Activated CD4-positive, CD25-positive, alpha-beta regulatory T cell (primary cell): ENCODE results near the gene AGRP.

Experiments
- DNase-seq, 4 experiments: peaks; one replicate each; lab custom pipeline; 2025; lab: John Stamatoyannopoulos, UW

Gene AGRP

GRCh38 chr16:67445441-67445912 is 37.9 kb downstream of the AGRP start:
- no peak for DNase-seq

DNA sequence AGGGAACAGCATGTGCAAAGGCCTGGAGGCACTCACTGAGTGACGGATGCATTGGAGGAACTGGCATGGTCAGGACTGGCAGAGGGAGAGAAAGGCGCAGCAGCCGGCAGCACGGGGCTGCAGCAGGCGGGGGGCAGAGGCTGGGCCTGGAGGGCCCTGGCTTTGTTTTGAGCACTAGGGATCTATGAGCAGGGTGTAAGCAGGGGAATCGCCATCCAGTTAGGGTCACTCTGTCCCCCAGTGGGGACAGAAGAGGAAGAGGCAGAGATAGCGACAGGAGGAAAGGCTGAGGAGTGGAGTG is 38.3 kb downstream of the AGRP start:
- DNase-seq = no peak

- DNase-seq = no peak
Measured at GRCh38 chr16:67444259-67445125, 38.9 kb downstream of the AGRP start.

DNA sequence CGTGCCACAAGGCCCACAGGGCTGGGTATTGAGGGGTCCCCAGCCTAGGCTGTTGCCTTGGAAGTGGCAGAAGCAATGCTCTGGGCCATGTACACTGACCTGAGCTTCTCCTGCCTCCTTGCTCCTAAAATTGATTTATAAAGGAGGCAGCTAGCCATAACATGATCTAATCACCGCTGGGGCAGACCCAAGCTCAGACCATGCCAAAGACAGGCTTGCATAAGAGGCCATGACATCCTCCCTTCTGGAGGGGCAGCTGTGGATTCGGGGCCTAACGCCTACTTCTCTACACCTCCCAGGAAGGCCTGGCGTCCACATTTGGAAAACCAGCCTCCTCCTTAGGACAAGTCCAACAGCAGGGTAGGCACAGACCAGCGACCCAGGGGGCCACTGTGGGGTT is 40.1 kb downstream of the AGRP start:
- DNase-seq = no peak

GRCh38 chr16:67442581-67443255 is 40.6 kb downstream of the AGRP start:
- DNase-seq = no peak

- DNase-seq = no peak
Measured at GRCh38 chr16:67441907-67442306, 41.4 kb downstream of the AGRP start.

- DNase-seq = no peak
Measured at GRCh38 chr16:67441271-67441753, 42.0 kb downstream of the AGRP start.

DNA sequence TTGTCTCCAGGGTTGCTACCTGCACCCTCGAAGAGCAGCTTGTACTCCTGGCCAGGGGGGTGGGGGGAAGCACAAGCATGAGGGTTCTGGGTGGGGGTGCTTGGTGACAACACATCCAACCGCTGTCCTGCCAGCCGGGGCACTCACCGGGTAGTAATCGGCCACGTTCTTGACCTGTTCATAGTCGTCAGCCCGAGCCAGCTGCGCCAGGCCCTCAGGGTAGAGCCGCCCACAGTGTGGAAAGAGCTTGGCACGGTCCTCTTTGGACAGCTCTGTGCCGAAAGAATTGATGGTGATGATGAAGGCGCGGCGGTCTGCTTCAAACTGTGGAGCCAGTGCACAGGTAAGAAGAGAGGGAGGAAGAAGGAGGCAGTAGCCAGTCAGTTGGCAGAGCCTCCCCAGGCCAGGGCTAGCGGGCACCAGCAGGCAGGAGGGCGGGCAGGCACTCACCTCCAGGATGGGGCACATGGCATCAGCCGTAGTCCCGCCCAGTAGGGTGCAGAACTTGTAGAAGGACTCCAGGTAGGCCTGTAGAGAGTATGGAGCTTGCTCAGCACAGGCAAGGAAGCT is 44.4 kb downstream of the AGRP start:
- no peak for DNase-seq

DNA sequence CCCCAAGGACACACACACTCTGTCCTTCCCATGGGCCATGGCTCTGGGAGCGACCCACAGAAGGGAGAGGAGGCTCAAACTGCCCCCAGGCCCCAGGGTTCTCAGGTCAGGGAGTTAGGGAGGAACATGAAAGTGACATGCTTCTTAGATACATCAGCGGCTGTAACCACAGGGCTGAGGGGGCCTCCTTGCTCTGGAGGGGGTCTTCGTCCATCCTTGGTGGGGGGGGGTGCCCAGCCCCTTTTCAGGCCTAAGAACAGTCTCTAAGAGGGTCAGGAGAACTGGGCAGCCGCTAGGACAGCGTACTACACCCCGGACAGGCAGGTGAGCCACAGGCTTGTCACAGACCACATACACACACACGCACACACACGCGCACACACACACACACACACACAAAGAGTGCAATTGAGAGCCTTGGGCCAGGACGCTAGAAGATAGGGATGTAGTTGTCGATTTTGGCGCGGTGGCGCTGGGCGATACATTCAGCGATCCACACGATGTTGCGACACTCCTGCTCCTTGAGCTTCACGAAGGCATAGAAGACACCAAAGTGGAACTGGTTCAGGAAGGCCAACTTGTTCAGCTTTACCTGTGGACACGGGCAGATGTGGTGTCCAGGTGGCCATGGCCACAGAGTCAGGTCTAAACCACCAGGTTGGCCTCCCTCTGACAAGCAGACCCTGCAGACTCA is 45.1 kb downstream of the AGRP start:
- no peak for DNase-seq

DNA sequence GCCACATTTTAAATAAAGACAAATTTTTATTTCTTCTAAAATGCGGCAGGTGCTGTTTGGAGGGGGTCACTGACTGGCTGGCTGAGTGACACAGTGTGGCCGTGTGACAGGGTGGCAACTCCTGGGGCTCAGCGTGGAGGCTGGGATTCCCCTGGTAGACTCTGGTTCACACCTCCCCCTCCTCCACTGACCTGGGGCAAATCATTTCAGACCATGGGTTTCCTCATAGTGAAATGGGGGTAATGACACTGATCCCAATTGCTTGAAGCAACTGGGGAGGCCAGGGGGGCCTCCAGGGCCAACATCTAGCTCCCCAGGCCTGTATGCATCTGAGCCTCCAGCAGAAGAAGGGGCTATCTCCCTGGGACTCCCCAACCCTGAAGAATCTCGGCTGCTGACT is 45.8 kb downstream of the AGRP start:
- no peak for DNase-seq

DNA sequence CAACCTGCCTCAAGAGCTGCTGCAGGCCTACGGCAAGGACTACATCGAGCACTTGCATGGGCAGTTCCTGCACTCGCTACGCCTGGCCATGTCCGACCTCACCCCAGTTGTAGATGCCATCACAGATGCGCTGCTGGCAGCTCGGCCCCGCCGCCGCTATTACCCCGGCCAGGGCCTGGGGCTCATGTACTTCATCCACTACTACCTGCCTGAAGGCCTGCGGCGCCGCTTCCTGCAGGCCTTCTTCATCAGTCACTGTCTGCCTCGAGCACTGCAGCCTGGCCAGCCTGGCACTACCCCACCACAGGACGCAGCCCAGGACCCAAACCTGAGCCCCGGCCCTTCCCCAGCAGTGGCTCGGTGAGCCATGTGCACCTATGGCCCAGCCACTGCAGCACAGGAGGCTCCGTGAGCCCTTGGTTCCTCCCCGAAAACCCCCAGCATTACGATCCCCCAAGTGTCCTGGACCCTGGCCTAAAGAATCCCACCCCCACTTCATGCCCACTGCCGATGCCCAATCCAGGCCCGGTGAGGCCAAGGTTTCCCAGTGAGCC is 46.6 kb downstream of the AGRP start:
- no peak for DNase-seq

GRCh38 chr16:67435758-67436164 is 47.6 kb downstream of the AGRP start:
- DNase-seq = no peak

DNA sequence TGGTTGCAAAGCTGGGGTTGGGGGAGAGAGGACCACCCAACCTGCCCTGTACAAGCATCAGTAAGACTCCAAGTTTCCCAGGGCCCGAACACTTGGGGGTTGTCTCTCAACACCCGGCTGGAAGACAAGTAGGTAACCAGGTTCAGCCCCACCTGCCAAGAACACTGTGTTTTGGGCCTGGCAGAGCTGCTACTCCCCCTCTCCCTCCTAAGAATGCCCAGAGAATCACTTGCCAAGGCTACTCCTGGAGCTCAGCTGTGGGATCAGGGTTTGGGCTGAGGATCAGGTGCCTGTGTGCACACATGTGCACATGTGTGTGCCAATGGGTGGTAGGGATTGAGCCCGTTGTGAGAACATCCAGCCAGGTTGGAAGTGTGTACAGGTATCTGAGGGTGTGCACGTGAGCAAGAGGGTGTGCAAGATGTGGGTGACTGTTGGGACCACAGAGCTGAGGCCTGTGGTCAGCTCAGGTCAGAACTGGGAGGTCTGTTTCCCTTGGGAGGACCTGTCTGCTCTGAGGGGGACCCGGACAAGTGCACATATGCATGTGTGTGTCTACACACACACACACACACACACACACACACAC is 50.1 kb downstream of the AGRP start:
- no peak for DNase-seq
